CMK (cell line): ENCODE data around the gene ARHGAP6.
A peak's percentile ranks its signal among the peaks of the same experiment; 100 is the strongest.

Experiments used
- DNase-seq: peaks from one replicate; pipeline ENCODE4 v3.0.0-alpha.2; 2010; ENCODE audit warnings: low read depth

ARHGAP6 gene

GRCh38 chrX:11461201-11462001, 204.3 kb downstream of the ARHGAP6 start:
- peak; percentile 61 for DNase-seq

DNA sequence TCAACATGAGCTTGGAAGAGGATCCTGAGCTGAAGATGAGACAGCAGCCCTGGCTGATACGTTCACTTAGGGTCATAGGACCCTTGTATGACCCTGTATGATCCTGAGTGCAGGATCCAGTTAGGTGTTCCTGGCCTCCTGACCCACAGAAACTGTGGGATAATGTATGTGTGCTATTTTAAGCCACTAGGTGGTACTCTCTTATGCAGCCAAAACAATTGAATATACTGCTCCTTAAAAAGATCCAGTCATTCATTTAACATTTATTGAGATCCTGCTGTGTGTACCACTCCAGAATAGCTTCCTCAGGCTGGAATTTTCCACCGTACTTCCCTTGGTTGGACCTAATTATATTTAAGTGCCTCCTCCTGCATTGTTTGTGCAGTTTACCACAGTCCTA, 205.4 kb downstream of the ARHGAP6 start:
- DNase-seq = no peak

- DNase-seq = no peak
Measured at GRCh38 chrX:11458170-11458569, 207.6 kb downstream of the ARHGAP6 start.

GRCh38 chrX:11451151-11451550, 214.6 kb downstream of the ARHGAP6 start:
- no peak for DNase-seq

DNA sequence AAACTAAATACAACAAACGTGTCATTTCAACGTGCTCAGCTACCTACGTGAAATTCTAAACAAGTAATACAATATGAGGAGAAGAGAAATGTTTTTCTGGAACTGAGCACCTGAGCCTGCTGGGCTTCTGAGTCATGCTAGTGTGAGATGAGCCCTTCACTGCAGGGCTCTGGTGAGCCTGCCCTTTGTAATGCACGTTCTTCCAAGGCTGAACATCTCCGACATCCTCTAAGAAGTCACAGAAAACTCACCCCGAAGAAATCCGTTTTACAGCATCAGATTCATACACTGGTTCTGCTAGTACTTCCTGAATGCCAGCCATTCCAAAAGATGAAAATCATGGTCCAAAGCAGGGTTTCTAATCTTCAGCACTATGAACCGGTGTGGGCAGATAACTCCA, 215.4 kb downstream of the ARHGAP6 start:
- DNase-seq = no peak

- DNase-seq = no peak
Measured at GRCh38 chrX:11449613-11450012, 216.1 kb downstream of the ARHGAP6 start.

DNA sequence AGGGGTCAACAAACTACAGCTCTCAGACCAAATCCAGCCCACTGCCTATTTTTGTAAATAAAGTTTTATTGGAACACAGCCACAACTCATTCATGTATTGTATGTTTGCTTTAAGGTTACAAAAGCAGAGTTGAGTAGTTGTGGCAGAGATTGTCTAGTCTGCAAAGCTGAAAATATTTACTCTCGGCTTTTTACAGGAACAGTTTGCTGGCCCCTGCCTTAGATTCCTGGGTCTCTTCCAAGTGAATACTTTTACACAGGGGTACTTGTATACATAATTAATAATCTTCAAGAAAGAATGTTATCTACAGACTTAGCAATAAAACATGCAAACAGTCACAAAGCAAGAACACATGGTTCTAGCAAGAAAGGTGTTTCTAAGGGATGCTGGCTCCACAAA, 218.3 kb downstream of the ARHGAP6 start:
- no peak for DNase-seq

- DNase-seq = no peak
Measured at GRCh38 chrX:11446949-11447348, 218.8 kb downstream of the ARHGAP6 start.

- DNase-seq = no peak
Measured at GRCh38 chrX:11446336-11446735, 219.4 kb downstream of the ARHGAP6 start.

GRCh38 chrX:11445540-11445939, 220.2 kb downstream of the ARHGAP6 start:
- no peak for DNase-seq

GRCh38 chrX:11444052-11444451, 221.7 kb downstream of the ARHGAP6 start:
- DNase-seq = no peak

DNA sequence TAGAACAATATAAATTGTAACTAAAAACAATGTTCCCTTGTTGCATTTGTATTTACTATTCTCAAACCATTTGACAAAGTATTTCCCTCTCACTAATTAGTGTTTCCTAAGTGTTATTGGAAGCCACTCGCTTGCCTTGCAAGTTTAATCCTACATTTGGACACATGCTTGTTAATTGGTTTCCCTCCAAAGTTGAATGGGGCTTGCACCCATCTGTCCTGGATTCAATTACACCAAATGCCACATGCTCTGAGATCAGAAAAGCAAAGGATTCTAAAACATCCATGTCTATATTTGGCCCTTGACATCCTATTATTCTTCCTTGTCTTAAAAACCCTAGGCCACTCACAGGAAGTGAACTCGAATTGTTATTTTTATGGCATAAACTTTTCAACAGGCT, 225.9 kb downstream of the ARHGAP6 start:
- DNase-seq = no peak

- no peak for DNase-seq
Measured at GRCh38 chrX:11438767-11439166, 227.0 kb downstream of the ARHGAP6 start.

GRCh38 chrX:11438380-11438723, 227.4 kb downstream of the ARHGAP6 start:
- no peak for DNase-seq

- no peak for DNase-seq
Measured at GRCh38 chrX:11437642-11438379, 227.9 kb downstream of the ARHGAP6 start.

- no peak for DNase-seq
Measured at GRCh38 chrX:11435568-11435967, 230.2 kb downstream of the ARHGAP6 start.

DNA sequence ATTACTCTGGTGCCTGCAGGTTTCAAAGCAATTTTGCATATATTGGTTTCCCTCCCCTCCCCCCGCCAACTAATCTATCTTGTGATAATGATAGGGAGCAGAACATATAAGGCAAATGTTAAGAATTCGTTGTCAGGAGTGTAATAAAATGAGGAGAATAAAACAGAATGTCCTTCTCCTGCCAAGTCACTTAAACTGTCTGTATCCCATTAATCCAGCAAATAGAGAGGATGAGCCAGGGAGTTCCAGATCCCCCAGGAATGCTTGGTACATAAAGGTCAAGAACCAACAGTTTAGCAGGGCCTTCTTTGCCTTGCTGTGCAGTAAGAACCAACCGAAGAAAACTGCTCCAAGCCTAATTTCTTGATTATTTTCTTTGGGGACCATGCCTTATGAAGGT, 231.1 kb downstream of the ARHGAP6 start:
- no peak for DNase-seq

GRCh38 chrX:11431786-11432185, 233.9 kb downstream of the ARHGAP6 start:
- no peak for DNase-seq

DNA sequence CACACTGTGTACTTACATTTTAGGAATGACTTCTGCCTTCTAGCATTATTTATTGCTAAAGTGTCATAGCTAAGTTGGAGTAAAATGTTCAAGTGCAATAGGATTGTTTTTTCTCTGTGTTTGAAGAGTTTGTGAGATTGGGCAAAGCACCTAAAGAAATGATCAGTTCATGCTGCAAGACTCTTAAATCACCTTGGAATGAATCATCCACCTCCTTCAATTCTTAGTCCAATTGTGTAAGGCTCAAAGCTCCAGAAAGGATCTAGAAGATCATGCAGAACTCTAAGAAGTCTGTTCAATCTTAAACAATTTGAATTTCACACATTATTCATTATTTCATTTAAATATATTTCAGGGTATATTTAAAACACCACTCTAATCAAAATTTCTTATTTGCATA, 235.4 kb downstream of the ARHGAP6 start:
- DNase-seq = no peak

DNA sequence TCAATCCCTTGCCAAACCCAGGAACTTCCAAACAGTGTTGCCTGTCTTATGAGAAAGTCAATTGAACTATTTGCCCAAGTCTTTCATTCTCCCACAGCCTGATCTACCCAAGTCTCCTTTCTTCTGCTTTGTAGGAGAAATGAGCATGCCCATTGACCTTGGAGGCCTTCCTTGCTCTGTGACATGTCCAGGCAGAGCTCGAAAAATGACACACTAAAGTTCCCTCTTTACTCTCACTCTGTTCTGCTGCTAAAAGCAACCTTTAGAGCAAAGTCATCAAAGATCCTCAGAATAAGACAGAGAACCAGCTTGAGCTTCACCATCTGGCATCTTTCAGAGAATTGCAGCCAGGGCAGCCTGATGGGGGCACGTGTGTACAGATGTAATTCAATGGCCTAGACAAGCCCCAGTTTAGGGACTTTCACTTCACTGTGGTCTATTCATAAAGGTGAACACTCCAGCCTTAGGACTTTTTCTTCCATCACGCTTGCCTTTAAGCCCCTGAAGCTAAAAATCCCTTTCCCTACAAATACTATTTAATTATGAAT, 236.1 kb downstream of the ARHGAP6 start:
- no peak for DNase-seq

- peak; percentile 40 for DNase-seq
Measured at GRCh38 chrX:11427453-11428071, 238.2 kb downstream of the ARHGAP6 start.

DNA sequence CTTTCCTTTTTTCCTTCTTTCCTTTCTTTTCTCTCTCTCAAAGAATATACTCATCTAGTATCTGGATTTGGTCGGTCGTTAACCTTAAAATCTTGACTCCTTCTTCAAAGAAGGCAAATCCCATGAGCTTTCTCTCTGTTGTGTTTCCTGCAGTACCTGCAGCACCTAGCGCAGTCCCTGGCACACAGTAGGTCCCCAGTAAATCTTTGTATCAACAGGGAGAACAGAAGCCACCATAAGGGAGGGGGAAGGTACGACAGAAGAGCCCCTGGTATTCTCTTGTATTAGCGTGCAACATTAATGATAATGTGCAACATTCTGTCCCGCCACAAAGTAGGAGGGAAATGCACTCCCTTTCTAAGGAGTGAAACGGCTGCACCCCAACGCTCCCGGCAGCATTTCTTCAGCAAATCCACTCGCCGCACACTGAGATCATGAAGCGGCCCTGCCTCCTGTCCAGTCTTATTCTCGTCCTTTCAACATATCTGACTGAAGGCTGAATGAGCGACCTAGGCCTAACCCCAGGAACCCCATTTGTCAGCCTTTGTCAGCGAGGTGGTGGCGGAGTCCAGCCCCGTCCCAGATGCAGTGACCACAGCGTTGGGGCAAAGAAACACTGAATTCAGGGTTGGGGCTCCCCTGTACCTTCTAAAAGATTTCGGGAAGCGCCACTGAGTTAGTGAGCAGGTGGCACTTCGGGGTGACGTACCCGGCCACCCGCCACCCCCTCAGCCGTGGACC, 238.8 kb downstream of the ARHGAP6 start:
- DNase-seq = no peak
